ENCODE results near the gene APOBR. TPM values are rescaled to one million over a fixed set of nuclear protein-coding genes. Genes with fewer than 3 reads are reported as not detected.
"Not testable (repeated sequence)": the region's sequence is repeated elsewhere in the genome, so short reads cannot be mapped to it uniquely, and the experiment has no call there.

The APOBR gene
- total and polyA plus RNA-seq, 8 donors, result 0.83 to 86.9 (median 1.1) TPM; not detected in 2

GRCh38 chr16:28497386-28497785, 2.9 kb downstream of the APOBR start:
- intact Hi-C loops (cut with DNase I; ENCODE audit: low total_unique reads), result no loop called here
- Histone ChIP-seq H3K27me3 (no peaks in the 10 kb centered on the region), H3K4me3 (no peak overlapping the region), H3K36me3 (peaks cover 0 to 7% (median 0%) of the 10 kb centered on the region in 4 donors), H3K27ac (no peak overlapping the region), H3K4me1 (peaks cover 0 to 26% (median 6%) of the 10 kb centered on the region in 4 donors), H3K9me3 (no peaks in the 10 kb centered on the region)
- no peak for TF ChIP-seq POLR2AphosphoS5 (IDR thresholded peaks at IDR 0.05)
- TF ChIP-seq POLR2A (IDR thresholded peaks at IDR 0.05), result no peak
- TF ChIP-seq, protein P1, sequence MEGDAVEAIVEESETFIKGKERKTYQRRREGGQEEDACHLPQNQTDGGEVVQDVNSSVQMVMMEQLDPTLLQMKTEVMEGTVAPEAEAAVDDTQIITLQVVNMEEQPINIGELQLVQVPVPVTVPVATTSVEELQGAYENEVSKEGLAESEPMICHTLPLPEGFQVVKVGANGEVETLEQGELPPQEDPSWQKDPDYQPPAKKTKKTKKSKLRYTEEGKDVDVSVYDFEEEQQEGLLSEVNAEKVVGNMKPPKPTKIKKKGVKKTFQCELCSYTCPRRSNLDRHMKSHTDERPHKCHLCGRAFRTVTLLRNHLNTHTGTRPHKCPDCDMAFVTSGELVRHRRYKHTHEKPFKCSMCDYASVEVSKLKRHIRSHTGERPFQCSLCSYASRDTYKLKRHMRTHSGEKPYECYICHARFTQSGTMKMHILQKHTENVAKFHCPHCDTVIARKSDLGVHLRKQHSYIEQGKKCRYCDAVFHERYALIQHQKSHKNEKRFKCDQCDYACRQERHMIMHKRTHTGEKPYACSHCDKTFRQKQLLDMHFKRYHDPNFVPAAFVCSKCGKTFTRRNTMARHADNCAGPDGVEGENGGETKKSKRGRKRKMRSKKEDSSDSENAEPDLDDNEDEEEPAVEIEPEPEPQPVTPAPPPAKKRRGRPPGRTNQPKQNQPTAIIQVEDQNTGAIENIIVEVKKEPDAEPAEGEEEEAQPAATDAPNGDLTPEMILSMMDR (IDR thresholded peaks at IDR 0.05), result no peak
- no peak for TF ChIP-seq EP300 (IDR thresholded peaks at IDR 0.05)
- no peak for DNase-seq
- WGBS, 5 donors, result 84 to 91% (median 87%) methylated on average over 9 of the region's 9 CpGs

GRCh38 chr16:28497861-28498599, 3.6 kb downstream of the APOBR start:
- intact Hi-C loops (cut with DNase I; ENCODE audit: low total_unique reads), result no loop called here
- Histone ChIP-seq H3K9me3 (no peaks in the 10 kb centered on the region), H3K27me3 (peaks cover 0 to 1% (median 0%) of the 10 kb centered on the region in 3 donors), H3K4me1 (peaks cover 0 to 20% (median under 1%) of the 10 kb centered on the region in 4 donors), H3K36me3 (peaks cover 0 to 7% (median 0%) of the 10 kb centered on the region in 4 donors), H3K27ac (no peak overlapping the region), H3K4me3 (no peak overlapping the region)
- TF ChIP-seq POLR2A (IDR thresholded peaks at IDR 0.05) (no peak), EP300 (IDR thresholded peaks at IDR 0.05) (no peak), POLR2AphosphoS5 (IDR thresholded peaks at IDR 0.05) (no peak)
- TF ChIP-seq, protein P1 (IDR thresholded peaks at IDR 0.05), result no peak
- WGBS, 5 donors, result 80 to 86% (median 83%) methylated on average over 22 to 33 of the region's 33 CpGs
- no peak for DNase-seq

DNA sequence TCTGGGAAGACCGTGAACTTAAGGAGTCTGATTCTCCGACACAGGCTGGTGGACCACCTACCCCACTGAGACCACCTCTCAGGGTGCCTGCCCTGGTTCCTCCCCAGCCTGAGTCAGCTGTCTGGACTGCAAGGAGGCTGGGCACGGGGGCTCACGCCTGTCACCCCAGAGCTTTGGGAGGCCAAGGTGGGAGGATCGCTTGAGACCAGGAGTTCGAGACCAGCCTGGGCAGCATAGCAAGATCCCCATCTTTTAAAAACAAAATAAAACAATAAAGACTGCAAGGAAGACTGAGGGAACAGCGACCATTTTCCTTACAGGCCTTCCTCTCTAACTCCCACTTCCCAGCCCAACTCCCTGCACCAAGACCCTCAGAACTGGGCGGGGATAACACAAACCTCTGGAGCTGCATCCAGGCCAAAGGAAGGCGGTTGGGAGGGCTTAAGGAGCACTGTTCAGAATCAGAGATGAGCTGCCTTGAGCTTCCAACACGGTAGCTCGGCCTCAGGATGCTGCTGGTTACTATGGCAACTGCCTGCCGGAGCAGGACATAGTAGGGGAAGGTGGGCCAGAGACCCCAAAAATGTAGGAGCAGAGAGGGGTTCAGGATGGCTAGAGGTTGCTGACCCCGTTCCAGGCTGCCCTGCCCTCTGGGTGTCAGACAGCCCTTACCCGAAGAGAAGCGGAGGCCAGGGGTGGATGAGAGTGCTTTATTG, 4.4 kb downstream of the APOBR start:
- H3K9me3 ChIP-seq, result no peaks in the 10 kb centered on the region
- WGBS, 5 donors, result 85 to 91% (median 87%) methylated on average over 13 to 15 of the region's 15 CpGs
- H3K27me3 ChIP-seq, result peaks cover 0 to 5% (median 0%) of the 10 kb centered on the region in 3 donors
- no peak for DNase-seq
- no peak overlapping the region for H3K27ac ChIP-seq
- TF ChIP-seq POLR2A (IDR thresholded peaks at IDR 0.05), result no peak
- no peak for TF ChIP-seq EP300 (IDR thresholded peaks at IDR 0.05)
- TF ChIP-seq POLR2AphosphoS5 (IDR thresholded peaks at IDR 0.05), result no peak
- TF ChIP-seq, protein P1 (IDR thresholded peaks at IDR 0.05), result no peak
- peaks cover 0 to 7% (median 0%) of the 10 kb centered on the region in 4 donors for H3K36me3 ChIP-seq
- H3K4me1 ChIP-seq, result peaks cover 0 to 14% (median 0%) of the 10 kb centered on the region in 4 donors
- intact Hi-C loops (cut with DNase I; ENCODE audit: low total_unique reads), result no loop called here
- H3K4me3 ChIP-seq, result no peak overlapping the region

DNA sequence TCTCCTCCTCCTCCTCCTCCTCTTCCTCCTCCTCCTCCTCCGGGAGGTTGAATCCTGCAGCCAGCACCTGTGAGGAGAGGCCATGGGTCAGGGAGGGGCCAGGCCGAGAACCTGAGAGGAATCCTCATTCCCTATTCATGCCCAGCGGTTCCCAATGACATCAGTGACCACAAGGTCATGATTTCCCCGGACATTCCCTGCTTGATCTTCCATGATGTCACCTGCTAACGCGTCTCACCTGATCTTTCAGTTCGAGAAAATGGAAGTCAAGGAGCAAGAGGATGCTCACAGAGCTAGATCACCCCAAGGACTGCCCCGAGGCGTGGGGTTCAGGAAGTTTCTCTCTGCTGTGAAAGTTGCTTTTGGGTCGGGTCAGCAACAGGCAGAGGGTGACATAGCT, 5.4 kb downstream of the APOBR start:
- no peak for TF ChIP-seq POLR2AphosphoS5 (IDR thresholded peaks at IDR 0.05)
- no peak for TF ChIP-seq POLR2A (IDR thresholded peaks at IDR 0.05)
- TF ChIP-seq, protein P1 (IDR thresholded peaks at IDR 0.05), result no peak
- no peak for TF ChIP-seq EP300 (IDR thresholded peaks at IDR 0.05)
- no peaks in the 10 kb centered on the region for H3K9me3 ChIP-seq
- peaks cover 0 to 5% (median 0%) of the 10 kb centered on the region in 3 donors for H3K27me3 ChIP-seq
- H3K4me1 ChIP-seq, result peaks cover 0 to 14% (median 0%) of the 10 kb centered on the region in 4 donors
- no peak overlapping the region for H3K27ac ChIP-seq
- peaks cover 0 to 7% (median 0%) of the 10 kb centered on the region in 4 donors for H3K36me3 ChIP-seq
- intact Hi-C loops (cut with DNase I; ENCODE audit: low total_unique reads), result no loop called here
- no peak overlapping the region for H3K4me3 ChIP-seq
- 71 to 78% (median 73%) methylated on average over 9 to 10 of the region's 10 CpGs for WGBS, 5 donors
- no peak for DNase-seq

GRCh38 chr16:28500476-28501180, 6.2 kb downstream of the APOBR start:
- H3K4me3 ChIP-seq; H3K9me3 ChIP-seq; intact Hi-C loops (cut with DNase I; ENCODE audit: low total_unique reads); H3K36me3 ChIP-seq; H3K27ac ChIP-seq; DNase-seq; H3K27me3 ChIP-seq: not testable (repeated sequence)
- H3K4me1 ChIP-seq, result peaks cover 0 to 14% (median 0%) of the 10 kb centered on the region in 4 donors
- 82 to 87% (median 85%) methylated on average over 17 to 18 of the region's 18 CpGs for WGBS, 5 donors
